ENCODE data around the gene MAD2L2. TPM values are rescaled to one million over a fixed set of nuclear protein-coding genes. Genes with fewer than 3 reads are reported as not detected.

The MAD2L2 gene
- total and polyA plus RNA-seq, 2 donors (not counting 1 experiment from before 2014, with no cell fraction given): 35.0 to 48.9 TPM

DNA sequence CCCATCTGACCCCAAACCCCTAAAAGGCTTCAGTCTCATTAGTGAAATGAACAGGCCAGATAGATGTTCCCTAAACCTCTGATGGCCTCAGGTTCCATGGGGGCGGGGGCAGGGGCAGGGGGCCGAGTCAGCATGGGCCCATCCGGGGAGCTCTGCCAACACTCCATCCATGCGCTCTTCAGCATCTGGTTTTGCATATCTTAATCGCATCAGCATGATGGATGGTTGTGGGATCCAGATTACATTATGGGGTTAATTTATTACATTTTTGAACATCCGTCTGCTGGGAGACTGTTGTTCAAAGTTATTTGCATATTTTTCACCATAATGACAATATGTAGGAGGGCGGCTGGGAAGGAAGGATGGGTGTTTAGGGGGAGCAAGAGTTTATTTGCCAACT lies 3.1 kb upstream of the MAD2L2 start:
- no peak overlapping the region for H3K4me2 ChIP-seq (ENCODE audit: extremely low read depth, insufficient read depth, low read length)
- no peak for DNase-seq (ENCODE audit: low read depth in 2 of 2)
- H3K27me3 ChIP-seq (ENCODE audit: control insufficient read depth, insufficient read depth, low read length): peaks cover 9% of the 10 kb centered on the region
- no peak overlapping the region for H3K4me3 ChIP-seq (replicated peaks in 1 of 4; ENCODE audit: control extremely low read depth in 1 of 4, insufficient read depth in 1 of 4, low read depth in 3 of 4, low read length in 4 of 4)
- no peak overlapping the region for H3K27ac ChIP-seq (ENCODE audit: insufficient read depth, low read length)
- H3K9me3 ChIP-seq (ENCODE audit: control insufficient read depth, insufficient read depth, low read depth, low read length): no peaks in the 10 kb centered on the region
- no peaks in the 10 kb centered on the region for H4K20me1 ChIP-seq (ENCODE audit: control insufficient read depth, extremely low read depth, insufficient read depth, low read length)
- H3K36me3 ChIP-seq (ENCODE audit: control insufficient read depth, insufficient read depth, low read length): no peaks in the 10 kb centered on the region
- TF ChIP-seq CTCF (conservative IDR thresholded peaks at IDR 0.05 in 1 of 2, IDR thresholded peaks at IDR 0.05 in 1 of 2; ENCODE audit: low read depth in 1 of 2, low read length in 2 of 2): no peak
- TF ChIP-seq EZH2 (IDR thresholded peaks at IDR 0.05; ENCODE audit: low read length, missing control alignments): no peak
- H3K79me2 ChIP-seq (ENCODE audit: control insufficient read depth, insufficient read depth, low read length): no peaks in the 10 kb centered on the region
- no peak overlapping the region for H2AFZ ChIP-seq (ENCODE audit: low read length)
- H3K9ac ChIP-seq (ENCODE audit: insufficient read depth, low read length): no peak overlapping the region
- peaks cover 6% of the 10 kb centered on the region for H3K4me1 ChIP-seq (ENCODE audit: control insufficient read depth, extremely low read depth, insufficient read depth, low read length)

DNA sequence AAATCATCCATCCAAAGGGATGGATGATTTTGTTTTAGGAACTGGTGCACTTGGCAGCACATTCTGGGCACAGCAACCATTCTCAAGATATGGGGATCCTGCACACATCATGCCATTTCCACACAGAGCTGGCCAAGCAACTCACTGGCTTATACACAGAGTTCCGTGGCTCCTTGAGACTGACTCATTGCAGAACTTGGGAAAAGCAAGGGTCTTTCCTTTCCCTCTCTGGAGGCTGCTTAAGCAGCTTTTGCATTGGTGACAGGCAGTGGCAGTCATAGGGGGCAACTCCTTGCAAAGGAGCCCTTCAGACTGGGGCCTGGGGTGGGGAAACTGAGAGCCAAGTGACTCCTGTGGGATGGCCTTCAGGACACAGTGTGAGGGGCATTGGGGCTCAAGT lies 1.9 kb upstream of the MAD2L2 start:
- H3K36me3 ChIP-seq (ENCODE audit: control insufficient read depth, insufficient read depth, low read length): no peaks in the 10 kb centered on the region
- H3K79me2 ChIP-seq (ENCODE audit: control insufficient read depth, insufficient read depth, low read length): no peaks in the 10 kb centered on the region
- peak in 1 of 2 donors; percentile 23 for DNase-seq (ENCODE audit: low read depth in 2 of 2)
- H3K27ac ChIP-seq (ENCODE audit: insufficient read depth, low read length): no peak overlapping the region
- TF ChIP-seq CTCF (conservative IDR thresholded peaks at IDR 0.05 in 1 of 2, IDR thresholded peaks at IDR 0.05 in 1 of 2; ENCODE audit: low read depth in 1 of 2, low read length in 2 of 2) (no peak), EZH2 (IDR thresholded peaks at IDR 0.05; ENCODE audit: low read length, missing control alignments) (no peak)
- H3K4me3 ChIP-seq (replicated peaks in 1 of 4; ENCODE audit: control extremely low read depth in 1 of 4, insufficient read depth in 1 of 4, low read depth in 3 of 4, low read length in 4 of 4): no peak overlapping the region
- peaks cover 6% of the 10 kb centered on the region for H3K4me1 ChIP-seq (ENCODE audit: control insufficient read depth, extremely low read depth, insufficient read depth, low read length)
- no peaks in the 10 kb centered on the region for H4K20me1 ChIP-seq (ENCODE audit: control insufficient read depth, extremely low read depth, insufficient read depth, low read length)
- no peak overlapping the region for H3K9ac ChIP-seq (ENCODE audit: insufficient read depth, low read length)
- H3K9me3 ChIP-seq (ENCODE audit: control insufficient read depth, insufficient read depth, low read depth, low read length): no peaks in the 10 kb centered on the region
- H3K4me2 ChIP-seq (ENCODE audit: extremely low read depth, insufficient read depth, low read length): no peak overlapping the region
- peaks cover 3% of the 10 kb centered on the region for H3K27me3 ChIP-seq (ENCODE audit: control insufficient read depth, insufficient read depth, low read length)
- H2AFZ ChIP-seq (ENCODE audit: low read length): no peak overlapping the region

GRCh38 chr1:11682287-11682771 lies 1.4 kb upstream of the MAD2L2 start:
- no peak overlapping the region for H3K4me3 ChIP-seq (replicated peaks in 1 of 4; ENCODE audit: control extremely low read depth in 1 of 4, insufficient read depth in 1 of 4, low read depth in 3 of 4, low read length in 4 of 4)
- peak overlapping the region; percentile 26 for H2AFZ ChIP-seq (ENCODE audit: low read length)
- H3K27me3 ChIP-seq (ENCODE audit: control insufficient read depth, insufficient read depth, low read length): peaks cover 3% of the 10 kb centered on the region
- DNase-seq (ENCODE audit: low read depth in 2 of 2): no peak
- TF ChIP-seq EZH2 (IDR thresholded peaks at IDR 0.05; ENCODE audit: low read length, missing control alignments) (no peak), CTCF (conservative IDR thresholded peaks at IDR 0.05 in 1 of 2, IDR thresholded peaks at IDR 0.05 in 1 of 2; ENCODE audit: low read depth in 1 of 2, low read length in 2 of 2) (no peak)
- H3K27ac ChIP-seq (ENCODE audit: insufficient read depth, low read length): no peak overlapping the region
- H3K36me3 ChIP-seq (ENCODE audit: control insufficient read depth, insufficient read depth, low read length): no peaks in the 10 kb centered on the region
- H3K4me2 ChIP-seq (ENCODE audit: extremely low read depth, insufficient read depth, low read length): no peak overlapping the region
- peaks cover 6% of the 10 kb centered on the region for H3K4me1 ChIP-seq (ENCODE audit: control insufficient read depth, extremely low read depth, insufficient read depth, low read length)
- H4K20me1 ChIP-seq (ENCODE audit: control insufficient read depth, extremely low read depth, insufficient read depth, low read length): no peaks in the 10 kb centered on the region
- H3K9ac ChIP-seq (ENCODE audit: insufficient read depth, low read length): no peak overlapping the region
- H3K9me3 ChIP-seq (ENCODE audit: control insufficient read depth, insufficient read depth, low read depth, low read length): no peaks in the 10 kb centered on the region
- no peaks in the 10 kb centered on the region for H3K79me2 ChIP-seq (ENCODE audit: control insufficient read depth, insufficient read depth, low read length)

All from fibroblast of lung (primary cell).